GM12874 (cell line): ENCODE data around the gene TMBIM1.

Experiments used
- CTCF ChIP-seq: IDR thresholded peaks from 2 replicates; pipeline ENCODE4 v1.5.1; 2011; ENCODE audit warnings: low read depth, mild to moderate bottlenecking, control low read depth, low read length, moderate library complexity; ENCODE audit not compliant: insufficient read depth

TMBIM1 gene

GRCh38 chr2:218263817-218264641, 28.3 kb downstream of the TMBIM1 start:
- TF ChIP-seq CTCF, result no peak

- TF ChIP-seq CTCF, result no peak
Observed at GRCh38 chr2:218262631-218263586, 29.4 kb downstream of the TMBIM1 start.

GRCh38 chr2:218262237-218262600, 30.1 kb downstream of the TMBIM1 start:
- TF ChIP-seq CTCF, result no peak

GRCh38 chr2:218261423-218262236, 30.7 kb downstream of the TMBIM1 start:
- no peak for TF ChIP-seq CTCF

GRCh38 chr2:218260742-218261422, 31.4 kb downstream of the TMBIM1 start, which contains the start of gene GPBAR1:
Gene GPBAR1, plus strand, starts transcription at chr2:218261015. Its CDS starts 1,710 bp downstream, at chr2:218262725.
- TF ChIP-seq CTCF, result no peak

- no peak for TF ChIP-seq CTCF
Observed at GRCh38 chr2:218260166-218260565, 32.1 kb downstream of the TMBIM1 start.
